Subcutaneous adipose tissue (tissue), 4 donors: ENCODE data around the gene IFNAR1. TPM values are rescaled to one million over a fixed set of nuclear protein-coding genes. Genes with fewer than 3 reads are reported as not detected.

ENCODE experiments used
- total RNA-seq, 4 donors: library from RNA; depleted of rRNA; stranded (reverse); fragments of >200 nt; gene quantifications; one replicate each; pipeline ENCODE4 v1.1.0, GENCODE V29; 2016
- TF ChIP-seq, protein P1 (sequence below): fragments of 450-650 bp; IDR thresholded peaks from one replicate; pipeline ENCODE4 v1.5.1; 2016; ENCODE audit warnings: low read depth, mild to moderate bottlenecking, control low read depth, antibody characterized with exemption, moderate library complexity

IFNAR1 gene
- total RNA-seq, 4 donors from 2014 or later, result 32.4 to 75.7 (median 45.4) TPM

DNA sequence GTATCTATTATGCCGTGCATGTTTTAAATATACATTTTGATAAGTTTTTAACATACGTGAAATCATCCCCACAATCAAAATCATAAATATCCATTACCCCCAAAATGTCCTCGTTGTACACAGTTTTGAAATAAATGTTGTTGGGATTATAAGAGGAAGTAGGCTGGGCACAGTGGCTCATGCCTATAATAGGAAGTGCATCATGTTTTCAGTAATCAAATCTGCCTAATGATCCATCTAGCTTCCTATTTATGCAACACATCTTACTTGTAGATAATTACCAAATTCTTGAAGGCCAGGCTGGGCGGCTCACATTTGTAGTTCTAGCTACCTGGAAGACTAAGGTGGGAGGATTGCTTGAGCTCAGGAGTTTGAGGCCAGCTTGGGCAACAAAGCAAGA lies 63.4 kb downstream of the IFNAR1 start:
- TF ChIP-seq, protein P1, sequence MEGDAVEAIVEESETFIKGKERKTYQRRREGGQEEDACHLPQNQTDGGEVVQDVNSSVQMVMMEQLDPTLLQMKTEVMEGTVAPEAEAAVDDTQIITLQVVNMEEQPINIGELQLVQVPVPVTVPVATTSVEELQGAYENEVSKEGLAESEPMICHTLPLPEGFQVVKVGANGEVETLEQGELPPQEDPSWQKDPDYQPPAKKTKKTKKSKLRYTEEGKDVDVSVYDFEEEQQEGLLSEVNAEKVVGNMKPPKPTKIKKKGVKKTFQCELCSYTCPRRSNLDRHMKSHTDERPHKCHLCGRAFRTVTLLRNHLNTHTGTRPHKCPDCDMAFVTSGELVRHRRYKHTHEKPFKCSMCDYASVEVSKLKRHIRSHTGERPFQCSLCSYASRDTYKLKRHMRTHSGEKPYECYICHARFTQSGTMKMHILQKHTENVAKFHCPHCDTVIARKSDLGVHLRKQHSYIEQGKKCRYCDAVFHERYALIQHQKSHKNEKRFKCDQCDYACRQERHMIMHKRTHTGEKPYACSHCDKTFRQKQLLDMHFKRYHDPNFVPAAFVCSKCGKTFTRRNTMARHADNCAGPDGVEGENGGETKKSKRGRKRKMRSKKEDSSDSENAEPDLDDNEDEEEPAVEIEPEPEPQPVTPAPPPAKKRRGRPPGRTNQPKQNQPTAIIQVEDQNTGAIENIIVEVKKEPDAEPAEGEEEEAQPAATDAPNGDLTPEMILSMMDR, result no peak

GRCh38 chr21:33390479-33390878 lies 65.7 kb downstream of the IFNAR1 start:
- TF ChIP-seq, protein P1, result no peak

DNA sequence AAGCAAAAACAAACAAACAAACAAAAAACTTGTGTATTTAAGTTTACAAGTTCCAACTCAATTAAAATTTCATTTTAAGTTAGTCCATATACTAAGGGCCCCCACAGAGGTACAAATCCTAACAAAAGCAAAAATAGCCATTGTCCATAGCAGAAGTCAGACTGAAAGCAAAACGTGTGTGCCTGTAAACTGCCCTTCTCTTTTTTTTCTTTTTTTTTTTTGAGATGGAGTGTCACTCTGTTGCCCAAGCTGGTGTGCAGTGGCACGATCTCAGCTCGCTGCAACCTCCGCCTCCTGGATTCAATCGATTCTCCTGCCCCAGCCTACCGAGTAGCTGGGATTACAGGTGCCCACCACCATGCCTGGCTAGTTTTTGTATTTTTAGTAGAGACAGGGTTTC lies 66.9 kb downstream of the IFNAR1 start:
- TF ChIP-seq, protein P1, result no peak

DNA sequence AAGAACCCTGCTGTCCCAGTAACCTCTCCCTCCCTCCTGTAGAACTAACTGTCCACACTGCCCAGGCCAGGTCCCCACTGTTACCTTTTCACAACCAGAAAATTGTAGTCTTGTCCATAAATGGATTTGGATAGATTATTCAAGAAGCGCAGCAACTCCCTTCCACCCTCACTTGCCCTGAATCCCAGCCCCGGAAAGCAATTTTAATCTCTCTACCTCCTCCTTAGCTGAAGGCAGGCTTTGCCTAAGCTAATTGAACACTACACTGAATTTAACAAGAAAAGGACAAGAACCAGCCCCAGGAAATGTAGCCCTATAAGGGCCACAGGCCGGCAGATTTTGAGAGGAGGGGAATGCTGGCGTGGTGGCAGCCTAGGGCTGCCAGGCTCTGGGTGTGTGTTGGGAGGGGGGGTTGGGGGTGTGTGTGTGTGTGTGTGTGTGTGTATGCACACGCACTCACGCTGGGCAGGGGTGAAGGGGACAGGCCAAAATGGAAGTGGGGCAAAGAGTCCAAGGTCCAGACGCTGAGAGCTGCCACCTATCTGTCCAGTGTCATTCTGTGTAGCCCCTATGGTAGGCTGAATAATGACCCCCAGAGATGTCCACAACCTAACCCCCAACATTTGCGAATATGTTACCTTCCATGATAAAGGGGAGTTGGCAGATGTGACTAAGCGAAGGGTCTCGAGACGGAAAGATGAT lies 67.7 kb downstream of the IFNAR1 start:
- TF ChIP-seq, protein P1, result no peak

- TF ChIP-seq, protein P1, result no peak
Measured at GRCh38 chr21:33393348-33393747, 68.6 kb downstream of the IFNAR1 start.

GRCh38 chr21:33394260-33394659 lies 69.5 kb downstream of the IFNAR1 start:
- TF ChIP-seq, protein P1, result no peak

GRCh38 chr21:33395891-33396331 lies 71.1 kb downstream of the IFNAR1 start:
- TF ChIP-seq, protein P1, result no peak
